ENCODE data around the gene RPL11.
"Not testable (repeated sequence)": the region's sequence is repeated elsewhere in the genome, so short reads cannot be mapped to it uniquely, and the experiment has no call there.

Gene RPL11

DNA sequence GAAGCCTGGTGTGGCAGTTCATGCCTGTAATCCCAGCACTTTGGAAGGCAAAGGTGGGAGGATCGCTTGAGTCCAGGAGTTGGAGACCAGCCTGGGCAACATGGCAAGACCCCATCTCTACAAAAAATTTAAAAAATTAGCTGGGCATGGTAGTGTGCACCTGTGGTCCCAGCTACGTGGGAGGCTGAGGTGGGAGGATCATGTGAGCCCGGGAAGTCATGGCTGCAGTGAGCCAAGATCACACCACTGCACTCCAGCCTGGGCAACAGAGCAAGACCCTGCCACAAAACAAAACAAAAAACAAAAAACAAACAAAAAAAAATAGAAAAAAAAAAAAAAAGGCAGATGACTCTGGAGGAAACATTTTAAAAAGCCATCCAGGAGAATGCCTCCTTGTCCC, 3.9 kb upstream of the RPL11 start:
- DNase-seq, result not testable (repeated sequence)

DNA sequence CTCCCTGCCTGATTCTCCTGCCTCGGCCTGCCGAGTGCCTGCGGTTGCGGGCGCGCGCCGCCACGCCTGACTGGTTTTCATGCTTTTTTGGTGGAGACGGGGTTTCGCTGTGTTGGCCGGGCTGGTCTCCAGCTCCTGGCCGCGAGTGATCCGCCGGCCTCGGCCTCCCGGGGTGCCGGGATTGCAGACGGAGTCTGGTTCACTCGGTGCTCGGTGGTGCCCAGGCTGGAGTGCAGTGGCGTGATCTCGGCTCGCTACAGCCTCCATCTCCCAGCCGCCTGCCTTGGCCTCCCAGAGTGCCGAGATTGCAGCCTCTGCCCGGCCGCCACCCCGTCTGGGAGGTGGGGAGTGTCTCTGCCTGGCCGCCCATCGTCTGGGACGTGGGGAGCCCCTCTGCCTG, 3.3 kb upstream of the RPL11 start:
- DNase-seq, result not testable (repeated sequence)

DNA sequence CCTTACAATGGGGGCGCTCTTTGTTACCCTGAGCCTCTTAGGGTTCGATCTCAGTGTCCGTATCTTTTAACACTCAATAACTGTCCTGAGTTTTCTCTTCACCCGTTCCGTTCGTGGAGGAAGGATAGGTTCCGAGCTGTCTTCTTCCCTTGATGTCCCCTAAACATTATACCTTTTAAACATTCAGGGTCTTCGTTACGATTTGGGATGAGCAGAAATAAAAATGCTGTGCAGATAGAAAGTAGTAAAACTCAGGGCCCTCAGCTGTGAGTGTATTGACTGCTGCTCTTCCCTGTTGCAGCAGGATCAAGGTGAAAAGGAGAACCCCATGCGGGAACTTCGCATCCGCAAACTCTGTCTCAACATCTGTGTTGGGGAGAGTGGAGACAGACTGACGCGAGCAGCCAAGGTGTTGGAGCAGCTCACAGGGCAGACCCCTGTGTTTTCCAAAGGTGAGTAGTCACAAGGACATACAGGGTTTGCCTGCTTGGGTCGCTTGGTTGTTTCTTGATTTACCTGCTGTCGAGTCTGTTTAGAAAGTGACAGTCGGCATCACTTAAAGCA, 784 bp downstream of the RPL11 start:
- no peak for DNase-seq

DNA sequence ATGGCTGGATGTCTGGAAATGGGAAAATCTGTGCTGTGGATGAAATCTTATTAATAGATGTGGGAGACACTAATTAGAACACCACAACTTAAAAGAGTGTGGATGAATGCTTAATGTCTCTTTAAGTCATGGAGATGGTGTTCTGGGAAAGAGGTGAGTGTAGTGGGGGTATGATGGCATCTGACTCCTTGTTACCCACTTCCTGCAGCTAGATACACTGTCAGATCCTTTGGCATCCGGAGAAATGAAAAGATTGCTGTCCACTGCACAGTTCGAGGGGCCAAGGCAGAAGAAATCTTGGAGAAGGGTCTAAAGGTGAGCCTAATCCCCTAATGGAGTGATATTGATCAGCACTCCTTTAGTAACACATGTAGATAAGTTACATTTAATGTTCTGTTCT, 2.0 kb downstream of the RPL11 start:
- DNase-seq, result no peak

DNA sequence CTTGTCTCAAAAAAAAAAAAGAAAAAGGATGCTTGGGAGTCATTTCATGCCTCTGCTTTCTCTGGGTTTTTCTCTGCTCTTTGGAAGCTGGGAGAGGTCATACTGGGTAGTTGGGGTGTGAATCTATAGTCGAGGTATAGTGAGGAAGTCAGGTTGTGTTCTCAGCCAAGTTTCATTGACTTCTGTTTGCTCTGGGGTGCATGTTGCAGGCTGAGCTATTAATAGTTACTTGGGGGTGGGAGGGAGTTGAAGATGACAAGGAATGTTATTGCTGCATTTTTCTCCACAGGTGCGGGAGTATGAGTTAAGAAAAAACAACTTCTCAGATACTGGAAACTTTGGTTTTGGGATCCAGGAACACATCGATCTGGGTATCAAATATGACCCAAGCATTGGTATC, 2.8 kb downstream of the RPL11 start:
- DNase-seq, result no peak

DNA sequence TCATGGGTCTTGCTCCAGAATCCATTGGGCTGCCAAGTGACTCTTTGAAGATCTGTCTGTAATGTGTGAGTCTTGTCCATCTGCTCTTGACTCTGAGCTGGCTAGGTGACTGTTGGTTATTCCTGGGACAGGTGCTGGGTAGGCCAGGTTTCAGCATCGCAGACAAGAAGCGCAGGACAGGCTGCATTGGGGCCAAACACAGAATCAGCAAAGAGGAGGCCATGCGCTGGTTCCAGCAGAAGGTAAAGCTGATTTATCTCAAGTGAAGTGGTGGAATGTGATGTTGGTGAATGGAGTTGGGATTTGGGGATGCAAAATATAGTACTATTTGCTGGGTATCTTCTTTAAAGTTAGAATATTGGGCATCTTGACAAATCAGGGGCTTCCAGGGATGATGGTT, 4.1 kb downstream of the RPL11 start:
- DNase-seq, result no peak

DNA sequence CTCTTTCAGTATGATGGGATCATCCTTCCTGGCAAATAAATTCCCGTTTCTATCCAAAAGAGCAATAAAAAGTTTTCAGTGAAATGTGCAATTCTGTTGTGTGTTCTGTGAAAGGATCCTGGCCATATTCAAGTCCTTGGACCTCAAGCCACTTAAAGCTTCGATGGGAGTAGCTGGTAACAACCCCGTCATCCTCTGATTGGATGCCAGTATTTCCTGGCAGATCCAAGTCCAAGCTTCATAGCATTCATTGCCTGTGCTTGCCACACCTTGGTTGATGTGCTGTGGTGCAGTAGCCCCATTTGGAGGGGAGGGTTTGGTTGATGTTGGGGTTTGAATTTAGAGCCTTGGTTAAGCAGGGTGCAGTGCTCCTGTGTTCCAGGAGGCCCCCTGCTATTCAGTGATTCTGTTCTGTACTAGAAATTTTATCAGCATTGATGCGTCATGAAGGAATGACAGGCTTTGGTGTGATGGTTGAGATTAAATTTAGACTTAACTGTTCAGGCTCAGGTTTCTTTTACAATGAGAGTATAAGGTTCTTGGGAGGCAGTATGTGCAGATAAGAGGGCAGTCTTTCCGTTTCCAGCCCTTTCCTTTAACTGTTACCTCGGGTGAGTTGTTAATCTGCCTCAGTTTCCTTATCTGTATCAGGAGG, 4.9 kb downstream of the RPL11 start:
- no peak for DNase-seq

DNA sequence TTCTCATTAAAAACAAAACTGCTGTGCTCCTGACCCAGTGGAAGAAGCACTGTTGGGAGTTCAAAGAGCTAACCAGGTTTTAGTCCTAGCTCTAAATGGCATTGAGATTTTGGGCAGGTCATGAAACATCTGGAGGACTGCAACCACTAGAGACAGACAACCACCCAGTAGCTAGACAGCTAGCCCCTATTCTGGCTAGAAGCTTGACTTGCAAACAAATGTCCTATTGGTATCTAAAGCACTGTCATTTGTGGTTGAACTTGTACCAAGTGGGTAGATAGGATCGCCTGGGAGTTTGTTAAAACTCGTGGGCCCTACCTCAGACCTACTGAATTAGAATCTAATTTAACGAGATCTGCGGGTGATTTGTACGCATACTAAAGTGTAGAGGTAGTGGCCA, 6.9 kb downstream of the RPL11 start:
- no peak for DNase-seq

DNA sequence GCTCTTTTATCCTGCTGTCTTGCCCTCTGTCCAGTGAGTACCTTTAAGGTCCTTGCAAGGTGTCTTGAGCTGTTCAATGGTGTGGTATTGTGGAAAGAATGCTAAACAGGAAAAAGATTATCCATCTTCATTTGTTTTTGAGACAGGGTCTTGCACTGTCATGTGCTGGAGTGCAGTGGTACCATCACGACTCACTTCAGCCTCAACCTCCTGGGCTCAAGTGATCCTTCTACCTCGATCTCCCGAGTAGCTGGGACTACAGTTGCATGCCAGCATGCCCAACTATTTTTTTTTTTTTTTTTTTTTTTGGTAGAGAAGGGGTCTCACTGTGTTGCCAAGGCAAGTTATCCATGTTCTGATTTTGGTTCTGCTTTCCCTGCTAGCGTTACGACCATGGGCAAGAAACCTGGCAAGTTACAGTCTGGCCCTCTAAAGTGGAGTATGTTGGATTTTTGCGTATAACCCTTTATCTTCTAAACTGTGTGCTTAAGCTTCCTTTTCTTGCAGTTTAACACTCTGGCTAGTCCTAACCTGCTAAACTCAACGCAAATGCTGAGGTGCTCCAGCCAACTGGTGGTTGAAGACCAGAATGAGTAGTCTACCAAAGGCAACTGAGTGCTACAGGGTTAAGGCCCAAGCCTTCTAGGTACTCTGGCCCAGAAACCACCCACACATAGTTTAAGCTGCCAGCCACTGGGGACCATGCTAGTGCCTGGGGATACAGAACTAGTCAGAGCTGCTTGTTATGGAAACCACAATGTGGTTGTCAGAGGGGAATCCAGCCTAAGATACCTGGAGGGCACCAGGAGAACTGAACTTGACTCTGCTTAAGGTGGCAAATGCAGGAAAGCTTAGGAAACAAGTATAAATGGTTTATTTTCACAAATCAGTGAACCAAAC, 7.9 kb downstream of the RPL11 start:
- DNase-seq, result no peak

DNA sequence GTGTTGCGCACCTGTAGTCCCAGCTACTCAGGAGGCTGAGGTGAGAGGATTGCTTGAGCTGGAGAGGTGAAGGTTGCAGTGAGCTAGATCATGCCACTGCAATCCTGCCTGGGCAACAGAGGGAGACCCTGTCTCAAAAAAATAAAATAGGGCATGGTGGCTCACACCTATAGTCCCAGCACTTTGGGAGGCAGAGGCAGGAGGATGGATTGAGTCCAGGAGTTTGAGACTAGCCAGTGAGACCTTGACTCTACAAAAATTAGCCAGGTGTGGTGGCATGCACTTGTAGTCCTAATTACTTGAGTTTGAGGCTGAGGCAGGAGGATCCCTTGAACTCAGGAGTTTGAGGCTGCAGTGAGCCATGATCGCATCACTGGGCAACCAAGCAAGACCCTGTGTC, 9.7 kb downstream of the RPL11 start:
- no peak for DNase-seq

DNA sequence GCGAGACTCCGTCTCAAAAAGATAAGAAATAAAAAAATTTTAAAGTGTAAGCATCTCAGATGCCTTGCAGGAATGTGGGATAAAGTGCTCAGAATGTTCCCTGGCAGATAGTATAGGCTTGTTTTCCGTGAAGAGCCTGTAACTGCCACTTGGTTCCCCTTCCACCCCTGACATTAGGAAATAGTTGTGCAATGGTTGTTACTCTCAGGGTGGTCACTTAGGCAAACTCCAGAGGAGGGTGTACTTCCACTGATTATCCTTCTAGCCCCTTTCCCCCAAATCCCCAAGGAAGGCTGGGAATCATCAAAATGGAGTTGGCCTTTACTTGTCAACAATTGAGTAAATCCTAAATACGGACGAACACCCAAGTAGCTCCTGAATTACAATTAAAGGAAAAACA, 10.4 kb downstream of the RPL11 start:
- no peak for DNase-seq

DNA sequence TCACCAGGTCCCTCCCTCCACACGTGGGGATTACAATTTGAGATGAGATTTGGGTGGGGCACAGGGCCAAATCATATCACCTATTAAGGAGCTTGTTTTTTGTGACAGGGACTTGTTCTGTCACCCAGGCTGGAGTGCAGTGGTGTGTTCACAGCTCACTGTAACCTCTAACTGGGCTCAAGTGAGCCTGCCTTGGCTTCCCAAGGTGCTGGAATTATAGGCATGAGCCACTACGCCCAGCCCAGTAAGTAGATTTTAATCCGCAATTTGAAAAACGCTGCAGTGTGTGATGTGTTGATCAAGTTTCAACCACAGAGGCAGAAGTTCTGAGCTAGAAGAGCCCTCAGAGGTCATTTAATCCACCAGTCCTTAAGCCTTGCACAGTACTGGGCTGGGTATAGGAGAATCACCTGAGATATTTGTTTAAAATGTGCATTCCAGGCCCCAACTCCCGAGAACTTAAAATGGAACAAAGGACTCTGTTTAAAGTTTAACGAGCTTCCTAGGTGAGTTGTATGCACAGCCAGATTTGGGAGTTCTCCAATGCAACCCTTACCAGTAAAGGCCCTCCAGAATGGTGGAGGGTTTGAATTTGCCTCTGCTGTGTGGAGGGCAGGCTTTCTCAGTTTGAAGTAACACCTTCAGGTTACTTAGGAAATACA, 13.4 kb downstream of the RPL11 start:
- no peak for DNase-seq

DNA sequence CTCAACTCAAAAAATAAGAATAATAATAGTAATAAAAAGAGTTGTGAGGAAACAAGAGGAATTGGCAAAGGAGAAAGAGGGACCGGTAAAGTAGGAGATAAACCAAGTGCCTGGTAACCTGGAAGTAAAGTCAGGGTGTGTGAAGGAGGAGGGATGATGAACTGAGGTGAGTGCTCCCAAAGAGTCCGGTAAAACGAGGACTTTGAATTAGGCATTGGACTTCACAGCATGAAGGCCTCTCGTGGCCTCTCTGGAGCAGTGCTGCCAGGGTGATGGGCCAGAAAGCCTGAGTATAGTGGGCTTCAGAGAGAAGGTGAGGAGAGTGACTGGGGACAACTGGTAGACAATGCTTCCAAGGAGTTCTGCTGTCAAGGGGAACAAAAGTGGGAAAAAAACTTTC, 17.6 kb downstream of the RPL11 start:
- no peak for DNase-seq

DNA sequence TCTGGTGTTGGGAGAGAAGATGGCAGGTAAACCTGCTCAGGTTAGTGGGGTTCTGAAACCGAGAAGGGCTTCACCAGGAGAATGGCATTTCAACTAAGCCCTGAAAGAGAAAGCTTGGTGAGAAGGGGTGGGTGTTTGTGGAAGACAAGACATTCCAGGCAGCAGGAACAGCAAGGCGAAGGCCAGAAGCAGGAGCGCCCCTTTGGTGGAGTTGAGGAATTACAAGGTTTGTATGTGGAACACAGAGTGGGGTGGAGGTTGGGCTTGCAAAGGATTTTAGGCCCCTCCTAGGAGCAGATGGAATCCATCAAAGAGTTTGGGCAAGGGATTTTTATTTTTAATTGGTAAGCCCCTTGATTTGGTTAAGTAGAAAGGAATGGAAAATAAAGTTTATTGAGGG, 26.9 kb downstream of the RPL11 start:
- no peak for DNase-seq

DNA sequence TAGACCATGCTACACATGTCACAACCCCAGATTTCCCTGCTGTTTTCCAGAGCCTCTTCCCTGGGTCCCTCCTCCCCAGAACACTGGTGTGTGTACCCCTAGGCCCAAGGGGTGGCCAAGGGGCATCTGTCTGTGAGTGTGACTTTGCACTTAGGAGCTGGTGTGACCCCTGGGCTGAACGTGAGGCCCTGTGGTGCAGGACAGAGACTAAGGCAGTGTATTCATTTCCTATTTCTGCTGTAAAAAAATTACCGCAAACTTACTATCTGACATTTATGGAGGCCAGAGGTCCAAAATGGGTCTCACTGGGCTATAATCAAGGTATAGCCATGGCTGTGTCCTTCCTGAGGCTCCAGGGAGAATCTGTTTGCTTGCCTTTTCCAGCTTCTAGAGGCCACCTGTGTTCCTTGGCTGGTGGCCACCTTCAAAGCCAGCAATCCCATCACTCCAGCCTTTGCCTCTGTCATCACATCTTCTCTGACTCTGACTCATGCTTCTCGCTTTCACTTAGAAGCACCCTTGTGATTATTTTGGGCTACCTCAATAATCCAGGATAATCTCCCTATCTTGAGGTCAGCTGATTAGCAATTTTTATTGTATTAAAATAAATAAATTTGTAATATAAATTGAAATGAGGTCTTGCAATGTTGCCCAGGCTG, 27.7 kb downstream of the RPL11 start:
- DNase-seq, result no peak

DNA sequence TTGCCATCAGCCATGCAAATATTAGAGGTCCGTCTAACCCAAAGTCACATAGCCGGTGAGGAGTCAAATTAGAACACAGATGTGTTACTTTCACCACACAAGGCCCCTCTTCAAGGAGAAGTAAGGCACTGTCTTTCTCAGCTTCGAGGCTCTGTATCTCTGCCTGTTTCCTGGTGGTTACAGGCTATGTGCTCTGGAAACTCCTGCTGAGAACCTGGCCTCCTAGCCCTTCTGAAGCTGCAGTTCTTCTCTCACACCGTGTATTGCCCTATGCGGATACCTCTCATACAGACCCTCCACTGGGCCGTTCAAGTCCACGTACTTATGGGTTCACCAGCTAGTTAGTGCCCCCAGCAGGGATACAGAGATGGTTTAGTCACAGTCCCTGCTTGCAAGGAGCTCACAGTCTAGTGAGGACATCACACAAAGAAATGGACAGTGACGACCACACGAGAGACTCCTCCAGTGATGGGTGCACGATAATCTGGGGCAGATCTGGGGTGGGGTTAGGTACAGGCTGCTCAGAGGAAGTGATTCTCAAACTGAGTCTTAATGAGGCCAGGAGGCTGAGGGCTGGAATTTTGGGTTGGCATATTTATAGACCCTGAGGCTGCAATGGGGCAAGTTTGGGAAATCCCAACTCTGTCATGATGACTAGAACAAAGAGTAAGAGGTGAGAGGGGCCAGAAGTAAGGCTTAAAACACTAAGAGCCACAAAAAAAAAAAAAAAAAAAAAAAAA, 28.8 kb downstream of the RPL11 start:
- no peak for DNase-seq

DNA sequence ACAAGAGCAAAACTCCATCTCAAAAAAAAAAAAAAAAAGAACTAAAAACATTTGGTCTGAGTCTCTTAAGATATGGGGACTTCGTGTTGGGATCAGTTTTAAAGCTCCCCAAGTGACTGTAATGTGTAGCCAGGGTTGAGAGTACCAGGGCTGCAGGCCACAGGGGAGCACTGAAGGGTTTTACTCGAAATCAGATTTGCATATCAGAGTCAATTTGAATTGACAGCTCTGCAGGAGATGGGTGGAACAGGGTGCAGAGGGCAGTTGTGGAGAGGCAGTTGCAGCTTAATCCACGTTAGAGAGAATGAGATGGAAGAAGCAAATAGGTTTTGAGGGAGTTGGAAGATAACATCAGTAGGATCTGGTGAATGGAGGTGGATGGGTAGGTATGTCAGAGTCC, 31.0 kb downstream of the RPL11 start:
- no peak for DNase-seq

DNA sequence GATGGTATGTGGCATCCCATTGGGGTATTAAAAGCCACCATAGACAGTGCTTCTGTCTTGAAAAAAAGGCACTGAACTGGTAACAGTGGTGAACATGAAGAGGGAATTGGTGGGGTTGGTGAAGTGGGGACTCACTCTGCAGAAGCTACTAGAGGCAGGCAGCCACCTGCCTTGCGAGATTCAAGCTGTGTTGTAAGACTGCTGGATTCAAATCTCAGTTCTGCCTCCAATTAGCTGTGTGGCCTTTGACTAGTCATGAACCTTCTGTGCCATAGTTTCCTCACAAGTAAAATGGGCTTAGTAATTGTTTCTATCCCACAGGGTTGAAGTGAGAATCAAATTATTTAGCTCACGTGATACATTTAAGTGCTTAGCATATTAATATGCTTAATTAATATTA, 35.1 kb downstream of the RPL11 start:
- DNase-seq, result no peak

DNA sequence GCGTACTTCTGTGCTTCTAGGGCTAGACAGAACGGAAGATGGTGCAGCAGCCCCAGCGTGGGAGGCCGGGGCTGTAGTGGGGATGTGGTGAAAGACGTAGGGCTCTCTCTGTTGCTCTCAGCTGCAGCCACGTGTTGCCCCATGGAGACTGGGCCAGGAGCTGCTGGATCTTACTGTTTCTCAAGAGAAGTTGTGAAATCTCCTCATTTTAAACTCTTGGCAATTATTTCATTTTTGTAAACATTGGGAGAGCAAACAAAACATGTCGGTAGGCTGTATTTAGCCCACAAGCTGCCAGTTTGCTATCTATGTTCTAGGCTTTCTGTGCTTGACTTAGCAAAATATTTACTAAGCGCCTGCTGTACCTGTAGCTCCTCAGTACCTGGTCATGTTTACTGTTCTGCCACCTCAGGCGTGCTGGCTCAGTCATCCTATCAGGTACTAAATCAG, 35.8 kb downstream of the RPL11 start:
- no peak for DNase-seq

DNA sequence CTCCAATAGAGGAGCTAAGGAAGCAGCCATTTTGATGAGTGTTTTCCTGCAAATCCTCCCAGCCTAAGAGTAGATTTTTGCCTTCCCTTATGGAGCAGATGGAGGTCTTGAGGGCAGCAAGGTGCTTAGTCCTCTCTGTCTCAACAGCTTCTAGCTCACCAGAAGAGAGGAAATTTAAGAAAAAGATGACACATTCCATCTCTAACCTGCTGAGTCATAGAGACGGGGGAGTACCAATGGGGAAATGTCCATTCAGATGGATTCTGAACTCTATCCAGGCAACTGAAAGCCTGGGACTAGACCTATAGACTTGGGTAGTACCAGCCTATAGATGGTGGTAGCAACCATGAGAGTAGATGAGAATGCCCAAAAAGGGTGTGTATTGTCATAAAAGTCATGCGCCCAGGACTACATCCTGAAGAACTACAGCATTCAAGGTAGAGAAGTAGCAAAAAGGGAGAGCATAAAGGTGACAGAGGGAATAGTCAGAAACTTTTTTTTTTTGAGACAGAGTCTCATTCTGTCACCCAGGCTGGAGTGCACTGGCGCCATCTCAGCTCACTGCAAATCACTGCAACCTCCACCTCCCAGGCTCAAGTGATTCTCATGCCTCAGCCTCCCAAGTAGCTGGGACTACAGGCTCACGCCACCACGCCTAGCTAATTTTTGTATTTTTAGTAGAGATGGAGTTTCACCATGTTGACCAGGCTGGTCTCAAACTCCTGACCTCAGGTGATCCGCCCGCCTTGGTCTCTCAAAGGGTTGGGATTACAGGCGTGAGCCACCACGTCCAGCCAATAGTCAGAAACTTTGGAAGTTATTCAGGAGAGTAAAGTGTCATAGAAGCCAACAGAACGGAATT, 41.0 kb downstream of the RPL11 start:
- DNase-seq, result no peak

DNA sequence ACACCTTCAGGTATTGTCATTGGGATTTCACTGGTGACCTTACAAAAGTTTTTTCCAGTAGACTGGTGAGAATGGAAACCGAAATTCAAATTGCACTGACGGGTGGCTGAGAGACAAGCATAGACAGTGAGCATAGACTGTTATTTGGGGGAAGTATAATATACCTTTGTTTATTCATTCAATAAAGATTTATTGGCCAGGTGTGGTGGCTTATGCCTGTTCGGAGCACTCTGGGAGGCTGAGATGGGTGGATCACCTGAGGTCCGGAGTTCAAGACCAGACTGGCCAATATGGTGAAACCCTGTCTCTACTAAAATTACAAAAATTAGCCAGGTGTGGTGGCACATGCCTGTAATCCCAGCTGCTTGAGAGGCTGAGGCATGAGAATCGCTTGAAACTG, 41.7 kb downstream of the RPL11 start:
- DNase-seq, result not testable (repeated sequence)
